Skin epidermis (tissue), 12 donors: Measurements from ENCODE around the gene GPR39.

ENCODE experiments used
- H3K27ac ChIP-seq, 21 experiments: fragments of 200-600 bp; sonication (generic) in 11 of 21; one replicate each; pipeline ENCODE4 v1.5.0; 2020; ENCODE audit warnings: mild to moderate bottlenecking in 3 of 21, inconsistent platforms in 2 of 21, moderate library complexity in 2 of 21
- H3K4me3 ChIP-seq, 7 experiments: fragments of 200-600 bp; sonication (generic) in 2 of 7; one replicate each; pipeline ENCODE4 v1.5.0; 2020; ENCODE audit warnings: inconsistent platforms in 2 of 7, mild to moderate bottlenecking in 2 of 7, moderate library complexity in 1 of 7

The GPR39 gene

DNA sequence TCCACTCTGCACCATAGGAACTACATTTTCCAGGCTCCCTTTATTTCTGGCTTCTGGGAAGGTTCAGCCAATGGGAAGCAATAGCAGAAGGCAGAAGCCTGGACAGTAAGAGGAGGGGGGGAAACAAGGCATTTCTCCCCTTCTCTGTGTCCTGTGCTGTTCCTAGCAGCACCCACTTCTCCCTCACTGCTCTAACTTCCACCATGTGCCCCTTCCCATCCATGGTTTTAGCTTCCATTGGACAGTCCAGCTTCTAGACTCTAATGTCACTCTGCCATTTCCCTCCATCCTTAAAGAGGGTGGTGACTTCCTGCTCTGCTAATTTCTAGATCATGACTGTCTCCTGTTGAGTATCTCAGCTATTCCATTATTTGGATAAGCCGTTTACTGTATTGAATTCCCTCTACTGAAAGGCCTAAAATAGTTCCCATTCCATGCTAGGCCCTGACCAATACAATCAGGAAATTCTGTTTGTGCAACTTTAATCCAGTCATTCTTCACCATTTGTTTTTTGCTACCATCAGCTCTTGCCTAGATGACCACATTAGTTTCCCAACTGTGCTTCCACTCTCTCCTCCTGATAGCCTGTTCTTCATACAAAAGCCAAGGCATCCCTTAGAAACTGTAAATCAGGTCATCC, 274.2 kb downstream of the GPR39 start:
- Histone ChIP-seq H3K4me3 (no peak overlapping the region), H3K27ac (no peak overlapping the region)

GRCh38 chr2:132691556-132691955, 275.0 kb downstream of the GPR39 start:
- Histone ChIP-seq H3K27ac (no peak overlapping the region), H3K4me3 (no peak overlapping the region)

- Histone ChIP-seq H3K27ac (no peak overlapping the region), H3K4me3 (no peak overlapping the region)
These were observed 276.2 kb downstream of the GPR39 start for GRCh38 chr2:132692816-132693215.
